Central memory CD8-positive, alpha-beta T cell (primary cell): ENCODE data around the gene CELSR1.
A peak's percentile ranks its signal among the peaks of the same experiment; 100 is the strongest.

Source experiments
- ATAC-seq: fragments of 150-1000 bp; cut with Tn5 transposase; replicated peaks from 2 replicates; pipeline ENCODE4 v1.10.0; 2022; ENCODE audit warnings: mild to moderate bottlenecking, moderate FRiP score, moderate number of reproducible peaks; ENCODE audit not compliant: poor library complexity, severe bottlenecking; ENCODE audit errors: extremely low read depth
- DNase-seq, 2 donors: peaks; one replicate each; pipeline ENCODE4 v3.0.0; 2021; ENCODE audit warnings: low spot score in 2 of 2
- H3K27ac Mint-ChIP-seq: one replicate; pipeline ENCODE4 v1.8.0; 2022; ENCODE audit warnings: low read depth, mild to moderate bottlenecking, moderate library complexity, mixed read lengths
- H3K27me3 Mint-ChIP-seq: one replicate; pipeline ENCODE4 v1.8.0; 2022; ENCODE audit warnings: mixed read lengths
- H3K36me3 Mint-ChIP-seq: one replicate; pipeline ENCODE4 v1.8.0; 2022; ENCODE audit warnings: mild to moderate bottlenecking, moderate library complexity, mixed read lengths; ENCODE audit not compliant: insufficient read depth
- H3K4me1 Mint-ChIP-seq: one replicate; pipeline ENCODE4 v1.8.0; 2022; ENCODE audit warnings: mixed read lengths
- H3K4me3 Mint-ChIP-seq: one replicate; pipeline ENCODE4 v1.8.0; 2022; ENCODE audit warnings: mild to moderate bottlenecking, moderate library complexity, mixed read lengths
- H3K9me3 Mint-ChIP-seq: one replicate; pipeline ENCODE4 v1.8.0; 2022; ENCODE audit warnings: mixed read lengths

Gene CELSR1

DNA sequence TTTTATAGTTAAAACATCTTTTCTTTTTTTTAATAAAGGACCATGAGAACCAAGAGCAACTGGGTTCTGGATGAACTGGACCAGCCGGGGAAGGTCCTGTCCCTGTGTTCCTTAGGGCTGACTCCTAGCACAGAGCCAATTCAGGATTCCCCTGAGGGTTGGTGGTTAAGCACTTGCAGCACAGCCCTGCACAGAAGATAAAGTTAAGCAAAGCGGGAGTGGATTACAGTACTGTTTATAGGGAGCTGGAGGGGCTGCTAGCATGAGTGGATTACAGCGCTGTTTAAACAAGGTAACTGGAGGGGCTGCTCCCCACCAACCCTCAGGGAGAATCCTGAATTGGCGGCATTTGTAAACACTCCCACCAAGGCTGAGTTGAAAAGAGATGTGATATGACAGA lies 90.6 kb downstream of the CELSR1 start:
- Mint-ChIP-seq H3K36me3 (no peaks in the 10 kb centered on the region), H3K27me3 (peaks cover 11% of the 10 kb centered on the region), H3K27ac (no peak overlapping the region), H3K9me3 (no peaks in the 10 kb centered on the region), H3K4me1 (peaks cover 5% of the 10 kb centered on the region), H3K4me3 (no peak overlapping the region)
- ATAC-seq: no peak
- no peak for DNase-seq

- DNase-seq (no peak), ATAC-seq (no peak)
- Mint-ChIP-seq H3K4me1 (peaks cover 5% of the 10 kb centered on the region), H3K27ac (no peak overlapping the region), H3K9me3 (no peaks in the 10 kb centered on the region), H3K36me3 (no peaks in the 10 kb centered on the region), H3K27me3 (peaks cover 11% of the 10 kb centered on the region), H3K4me3 (no peak overlapping the region)
These were observed 91.5 kb downstream of the CELSR1 start for GRCh38 chr22:46445771-46446420.

- ATAC-seq: no peak
- Mint-ChIP-seq H3K4me1 (peaks cover 5% of the 10 kb centered on the region), H3K27me3 (peaks cover 11% of the 10 kb centered on the region), H3K9me3 (no peaks in the 10 kb centered on the region), H3K36me3 (no peaks in the 10 kb centered on the region), H3K27ac (no peak overlapping the region), H3K4me3 (no peak overlapping the region)
- no peak for DNase-seq
These were observed 93.0 kb downstream of the CELSR1 start for GRCh38 chr22:46444390-46444854.

- H3K36me3 Mint-ChIP-seq: no peaks in the 10 kb centered on the region
- H3K27me3 Mint-ChIP-seq: peaks cover 11% of the 10 kb centered on the region
- H3K4me3 Mint-ChIP-seq: no peak overlapping the region
- no peaks in the 10 kb centered on the region for H3K9me3 Mint-ChIP-seq
- DNase-seq (no peak), ATAC-seq (no peak)
- H3K4me1 Mint-ChIP-seq: peaks cover 5% of the 10 kb centered on the region
- no peak overlapping the region for H3K27ac Mint-ChIP-seq
These were observed 93.5 kb downstream of the CELSR1 start for GRCh38 chr22:46443850-46444389.

DNA sequence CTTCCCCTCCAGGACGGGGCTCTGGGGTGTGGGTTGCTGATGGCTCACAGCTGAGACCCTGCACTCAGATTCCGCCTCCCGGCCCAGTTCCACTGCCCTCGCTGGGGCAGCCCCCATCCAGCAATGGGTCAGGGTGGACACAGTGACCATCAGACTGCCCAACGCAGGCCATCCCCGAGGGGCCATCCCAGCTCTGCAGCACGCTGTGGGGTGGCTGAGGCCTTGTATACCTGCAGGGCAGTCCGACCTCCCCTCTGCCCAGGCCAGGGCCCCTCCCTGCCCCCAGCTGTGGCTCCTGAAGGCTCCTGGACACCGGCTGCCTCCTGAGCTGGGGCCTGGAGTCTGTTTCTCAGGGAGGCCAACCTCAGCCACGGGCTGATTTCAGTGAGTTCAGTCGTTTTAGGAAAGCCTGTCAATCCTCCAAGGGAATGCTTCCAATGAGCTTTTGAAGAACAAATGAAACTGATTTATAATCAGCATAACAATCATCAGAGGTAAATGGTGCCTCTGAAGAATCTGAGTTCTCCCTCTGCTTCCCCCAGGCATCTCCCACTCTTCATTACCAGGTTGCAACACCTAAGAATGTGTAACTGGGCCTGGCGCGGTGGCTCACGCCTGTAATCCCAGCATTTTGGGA lies 95.1 kb downstream of the CELSR1 start:
- H3K4me1 Mint-ChIP-seq: peaks cover 5% of the 10 kb centered on the region
- H3K4me3 Mint-ChIP-seq: no peak overlapping the region
- H3K9me3 Mint-ChIP-seq: no peaks in the 10 kb centered on the region
- peaks cover 18% of the 10 kb centered on the region for H3K27me3 Mint-ChIP-seq
- ATAC-seq (no peak), DNase-seq (no peak)
- H3K27ac Mint-ChIP-seq: no peak overlapping the region
- H3K36me3 Mint-ChIP-seq: no peaks in the 10 kb centered on the region

DNA sequence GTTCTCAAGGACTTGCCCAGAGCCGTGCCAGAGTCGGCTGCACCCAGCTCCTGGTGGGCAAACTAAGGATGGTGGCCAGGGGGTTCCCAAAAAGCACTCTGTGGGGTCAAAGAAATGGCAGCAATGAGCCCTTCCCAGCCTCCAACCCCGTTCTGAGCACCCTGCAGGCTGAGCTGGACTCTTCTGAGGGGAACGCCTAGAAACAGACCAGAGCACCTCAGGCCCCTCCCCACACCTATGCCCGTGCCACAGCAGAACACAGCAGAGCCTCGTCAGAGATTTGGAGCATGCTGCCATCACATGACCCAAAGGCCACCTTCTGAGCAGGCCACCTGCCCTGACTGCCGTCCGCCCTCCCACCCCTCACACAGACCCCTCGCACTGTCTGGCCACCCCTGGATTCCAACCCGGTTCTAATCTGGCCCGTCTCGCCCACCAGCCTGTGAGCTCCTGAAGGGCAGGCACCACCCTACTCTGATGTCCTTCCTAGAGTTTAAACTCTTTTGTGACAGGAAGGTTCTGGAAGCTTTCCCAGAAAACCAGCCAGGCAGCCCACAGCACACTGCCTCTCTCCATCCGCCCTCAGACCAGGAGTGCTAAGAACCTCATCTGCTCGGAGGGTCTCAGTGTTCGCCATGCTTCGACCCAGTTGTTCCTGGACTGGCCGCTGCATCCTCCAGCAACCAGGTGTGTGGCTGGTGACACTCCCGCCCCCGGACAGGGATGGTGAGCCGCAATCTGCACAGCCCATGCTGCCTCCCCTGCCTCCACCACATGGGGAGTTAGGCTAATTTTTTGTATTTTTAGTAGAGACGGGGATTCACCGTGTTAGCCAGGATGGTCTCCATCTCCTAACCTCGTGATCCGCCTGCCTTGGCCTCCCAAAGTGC lies 97.6 kb downstream of the CELSR1 start:
- Mint-ChIP-seq H3K27ac (no peak overlapping the region), H3K9me3 (no peaks in the 10 kb centered on the region), H3K36me3 (no peaks in the 10 kb centered on the region), H3K4me3 (no peak overlapping the region), H3K27me3 (peaks cover 8% of the 10 kb centered on the region), H3K4me1 (no peaks in the 10 kb centered on the region)
- DNase-seq (no peak), ATAC-seq (no peak)

- H3K36me3 Mint-ChIP-seq: no peaks in the 10 kb centered on the region
- H3K4me3 Mint-ChIP-seq: no peak overlapping the region
- no peak for DNase-seq
- ATAC-seq: no peak
- H3K27me3 Mint-ChIP-seq: peaks cover 8% of the 10 kb centered on the region
- H3K27ac Mint-ChIP-seq: no peak overlapping the region
- no peaks in the 10 kb centered on the region for H3K9me3 Mint-ChIP-seq
- no peaks in the 10 kb centered on the region for H3K4me1 Mint-ChIP-seq
These were observed 98.3 kb downstream of the CELSR1 start for GRCh38 chr22:46439111-46439510.

GRCh38 chr22:46437671-46438440 lies 99.6 kb downstream of the CELSR1 start:
- no peak for ATAC-seq
- no peak overlapping the region for H3K4me3 Mint-ChIP-seq
- no peaks in the 10 kb centered on the region for H3K9me3 Mint-ChIP-seq
- peaks cover 8% of the 10 kb centered on the region for H3K27me3 Mint-ChIP-seq
- no peak overlapping the region for H3K27ac Mint-ChIP-seq
- no peak for DNase-seq
- H3K36me3 Mint-ChIP-seq: peaks cover 1% of the 10 kb centered on the region
- no peaks in the 10 kb centered on the region for H3K4me1 Mint-ChIP-seq

DNA sequence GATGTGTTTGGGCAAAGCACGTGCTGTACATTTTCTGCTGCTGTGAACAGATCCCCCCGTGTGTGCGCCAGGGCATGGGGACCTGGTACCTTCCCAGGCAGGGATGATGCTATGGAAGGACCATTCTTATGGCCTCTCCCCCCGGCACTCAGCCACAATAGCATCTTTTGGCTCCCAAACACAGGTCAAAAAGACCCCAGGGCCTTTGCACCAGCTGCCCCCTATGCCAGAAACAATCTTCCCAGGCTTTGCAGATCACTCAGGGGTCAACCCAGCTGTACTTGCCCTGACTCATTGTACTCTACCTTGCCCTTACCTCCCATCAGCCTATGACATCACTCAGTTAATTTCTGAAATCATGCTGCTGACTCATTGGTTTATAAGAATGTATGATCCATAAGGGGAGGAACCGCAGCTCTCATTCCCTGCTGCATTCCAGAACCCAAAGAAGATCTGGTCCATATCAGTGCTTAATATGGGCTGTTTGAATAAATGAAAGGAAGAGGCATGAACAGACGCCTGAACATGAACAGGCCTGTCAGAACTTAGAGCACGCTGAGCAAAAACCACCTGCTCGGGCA lies 100.7 kb downstream of the CELSR1 start:
- DNase-seq (no peak), ATAC-seq (no peak)
- Mint-ChIP-seq H3K36me3 (peaks cover 1% of the 10 kb centered on the region), H3K9me3 (no peaks in the 10 kb centered on the region), H3K27ac (no peak overlapping the region), H3K4me3 (no peak overlapping the region), H3K27me3 (peaks cover 8% of the 10 kb centered on the region), H3K4me1 (peaks cover 11% of the 10 kb centered on the region)

- DNase-seq: no peak
- H3K4me3 Mint-ChIP-seq: peak overlapping the region; percentile 75
- H3K27me3 Mint-ChIP-seq: peaks cover 8% of the 10 kb centered on the region
- H3K36me3 Mint-ChIP-seq: peaks cover 1% of the 10 kb centered on the region
- peaks cover 12% of the 10 kb centered on the region for H3K4me1 Mint-ChIP-seq
- no peak for ATAC-seq
- no peaks in the 10 kb centered on the region for H3K9me3 Mint-ChIP-seq
- peak overlapping the region; percentile 79 for H3K27ac Mint-ChIP-seq
These were observed 104.1 kb downstream of the CELSR1 start for GRCh38 chr22:46433318-46433717.

GRCh38 chr22:46432164-46433068 lies 105.0 kb downstream of the CELSR1 start:
- Mint-ChIP-seq H3K27ac (peak overlapping the region; percentile 79), H3K9me3 (no peaks in the 10 kb centered on the region), H3K36me3 (peaks cover 1% of the 10 kb centered on the region), H3K4me1 (peaks cover 12% of the 10 kb centered on the region), H3K4me3 (peak overlapping the region; percentile 75), H3K27me3 (no peaks in the 10 kb centered on the region)
- ATAC-seq (peak; percentile 79), DNase-seq (peak in 1 of 2 donors; percentile 22)
